GM21423 (cell line): ENCODE data around the gene CCDC57.
"Not testable (repeated sequence)": the region's sequence is repeated elsewhere in the genome, so short reads cannot be mapped to it uniquely, and the experiment has no call there.

Experiments
- ATAC-seq: cut with Tn5 transposase; IDR thresholded peaks from one replicate; pipeline ENCODE4 v1.9.1; 2021; ENCODE audit warnings: mild to moderate bottlenecking, moderate library complexity; ENCODE audit not compliant: unreplicated experiment

CCDC57 gene

GRCh38 chr17:82179946-82180475, 32.6 kb downstream of the CCDC57 start:
- ATAC-seq: no peak

GRCh38 chr17:82179412-82179811, 33.2 kb downstream of the CCDC57 start:
- no peak for ATAC-seq

GRCh38 chr17:82178499-82179261, 34.0 kb downstream of the CCDC57 start:
- ATAC-seq: no peak

GRCh38 chr17:82177761-82178498, 34.7 kb downstream of the CCDC57 start:
- ATAC-seq: no peak

- no peak for ATAC-seq
Measured at GRCh38 chr17:82177276-82177675, 35.4 kb downstream of the CCDC57 start.

- no peak for ATAC-seq
Measured at GRCh38 chr17:82175951-82176350, 36.7 kb downstream of the CCDC57 start.

- no peak for ATAC-seq
Measured at GRCh38 chr17:82175201-82175600, 37.4 kb downstream of the CCDC57 start.

- not testable (repeated sequence) for ATAC-seq
Measured at GRCh38 chr17:82174042-82174857, 38.4 kb downstream of the CCDC57 start.

- no peak for ATAC-seq
Measured at GRCh38 chr17:82173351-82174041, 39.1 kb downstream of the CCDC57 start.

- no peak for ATAC-seq
Measured at GRCh38 chr17:82172486-82173160, 40.0 kb downstream of the CCDC57 start.

GRCh38 chr17:82171750-82172375, 40.8 kb downstream of the CCDC57 start:
- ATAC-seq: no peak

GRCh38 chr17:82170412-82170961, 42.2 kb downstream of the CCDC57 start:
- no peak for ATAC-seq

GRCh38 chr17:82168568-82168967, 44.1 kb downstream of the CCDC57 start:
- ATAC-seq: no peak

- no peak for ATAC-seq
Measured at GRCh38 chr17:82167028-82167427, 45.6 kb downstream of the CCDC57 start.

- no peak for ATAC-seq
Measured at GRCh38 chr17:82164853-82165252, 47.8 kb downstream of the CCDC57 start.

GRCh38 chr17:82161216-82161615, 51.4 kb downstream of the CCDC57 start:
- no peak for ATAC-seq

GRCh38 chr17:82160075-82160474, 52.6 kb downstream of the CCDC57 start:
- ATAC-seq: no peak

GRCh38 chr17:82158825-82159224, 53.8 kb downstream of the CCDC57 start:
- no peak for ATAC-seq
